IMR-90 (cell line): ENCODE data around the gene LTN1. TPM values are rescaled to one million over a fixed set of nuclear protein-coding genes. Genes with fewer than 3 reads are reported as not detected.

ENCODE experiments used
- ATAC-seq: fragments of 200-7000 bp; cut with Tn5 transposase; 2 replicates; pipeline ENCODE4 v1.9.1; 2020; ENCODE audit warnings: low read depth, mild to moderate bottlenecking, moderate library complexity
- Bru-seq: library from RNA; stranded (reverse); fragments of 400-500 nt; gene quantifications from one replicate; lab custom pipeline; 2021; lab: Mats Ljungman, UMichigan
- BruChase-seq, 2 experiments: library from RNA; stranded (reverse); fragments of 400-500 nt; gene quantifications; one replicate each; lab custom pipeline; 2021; lab: Mats Ljungman, UMichigan
- BruUV-seq: library from RNA; stranded (reverse); fragments of 400-500 nt; replicated peaks from 2 replicates; lab custom pipeline; 2021; lab: Mats Ljungman, UMichigan
- CTCF ChIA-PET: fragments of 300-600 bp; formaldehyde crosslinking; extraction: SDS; loops from one replicate; lab custom pipeline; 2021; ENCODE audit warnings: antibody characterized with exemption; lab: Yijun Ruan, JAX
- POLR2A ChIA-PET: fragments of 300-600 bp; sonication (Branson Sonifier 250); formaldehyde crosslinking; loops from one replicate; lab custom pipeline; 2022; ENCODE audit warnings: antibody characterized with exemption; ENCODE audit not compliant: unreplicated experiment; lab: Charles Lee
- DNase-seq: peaks from one replicate; pipeline ENCODE4 v3.0.0; 2013
- H2AFZ ChIP-seq: replicated peaks from 2 replicates; pipeline ENCODE3; 2013; ENCODE audit warnings: low read length, mild to moderate bottlenecking; ENCODE audit not compliant: poor library complexity
- H2AK5ac ChIP-seq: 2 replicates; pipeline ENCODE4 v1.6.1; 2013; ENCODE audit warnings: low read depth, low read length, inconsistent platforms
- H2AK9ac ChIP-seq: replicated peaks from 2 replicates; pipeline ENCODE3; 2013; ENCODE audit warnings: mild to moderate bottlenecking, low read depth, low read length, moderate library complexity; ENCODE audit not compliant: poor library complexity
- H2BK120ac ChIP-seq: 2 replicates; pipeline ENCODE4 v1.6.1; 2013; ENCODE audit warnings: low read depth, low read length, inconsistent platforms
- H2BK15ac ChIP-seq: 3 replicates; pipeline ENCODE4 v1.6.1; 2013; ENCODE audit warnings: low read depth, low read length, inconsistent platforms
- H2BK20ac ChIP-seq: 2 replicates; pipeline ENCODE4 v1.6.1; 2013; ENCODE audit warnings: low read depth, mild to moderate bottlenecking, inconsistent platforms, low read length, moderate library complexity
- H2BK5ac ChIP-seq: 2 replicates; pipeline ENCODE4 v1.6.1; 2013; ENCODE audit warnings: mild to moderate bottlenecking, low read depth, low read length, inconsistent platforms; ENCODE audit not compliant: poor library complexity, severe bottlenecking
- H3K14ac ChIP-seq: replicated peaks from 2 replicates; pipeline ENCODE4 v1.6.1; 2013; ENCODE audit warnings: low read depth, low read length, inconsistent platforms
- H3K18ac ChIP-seq: 2 replicates; pipeline ENCODE4 v1.6.1; 2013; ENCODE audit warnings: low read depth, low read length, control low read depth
- H3K23ac ChIP-seq: 2 replicates; pipeline ENCODE4 v1.6.1; 2013; ENCODE audit warnings: low read depth, low read length, inconsistent platforms
- H3K27ac ChIP-seq: 2 replicates; pipeline ENCODE4 v1.5.1; 2013; ENCODE audit warnings: mild to moderate bottlenecking, control low read depth, low read length; ENCODE audit not compliant: insufficient read depth
- H3K27me3 ChIP-seq: 2 replicates; pipeline ENCODE4 v1.6.1; 2013; ENCODE audit warnings: low read length; ENCODE audit not compliant: control insufficient read depth, insufficient read depth
- H3K36me3 ChIP-seq: 2 replicates; pipeline ENCODE4 v1.6.1; 2013; ENCODE audit warnings: low read length, mixed read lengths; ENCODE audit not compliant: control insufficient read depth, insufficient read depth
- H3K4ac ChIP-seq: 2 replicates; pipeline ENCODE4 v1.6.1; 2013; ENCODE audit warnings: low read depth, low read length, inconsistent platforms
- H3K4me1 ChIP-seq: 2 replicates; pipeline ENCODE4 v1.6.1; 2013; ENCODE audit warnings: low read length, mixed read lengths; ENCODE audit not compliant: control insufficient read depth, insufficient read depth
- H3K4me2 ChIP-seq: 2 replicates; pipeline ENCODE4 v1.6.1; 2013; ENCODE audit warnings: low read depth, mild to moderate bottlenecking, control low read depth, low read length, moderate library complexity
- H3K4me3 ChIP-seq: 2 replicates; pipeline ENCODE4 v1.5.1; 2013; ENCODE audit warnings: low read depth, mild to moderate bottlenecking, control low read depth, low read length, moderate library complexity; ENCODE audit not compliant: insufficient read depth
- H3K56ac ChIP-seq: 2 replicates; pipeline ENCODE4 v1.6.1; 2013; ENCODE audit warnings: low read length, inconsistent platforms; ENCODE audit not compliant: insufficient read depth; ENCODE audit errors: extremely low read depth
- H3K79me1 ChIP-seq, 2 experiments: 2 replicates each; pipeline ENCODE4 v1.6.1; 2013; ENCODE audit warnings: low read length in 2 of 2, inconsistent platforms in 1 of 2, low read depth in 1 of 2
- H3K9ac ChIP-seq: 2 replicates; pipeline ENCODE4 v1.6.1; 2013; ENCODE audit warnings: low read depth, low read length, control low read depth
- H3K9me1 ChIP-seq: 2 replicates; pipeline ENCODE4 v1.6.1; 2013; ENCODE audit warnings: low read length, inconsistent platforms; ENCODE audit not compliant: insufficient read depth
- H3K9me3 ChIP-seq: 2 replicates; pipeline ENCODE4 v1.6.1; 2013; ENCODE audit warnings: low read length; ENCODE audit not compliant: control insufficient read depth, insufficient read depth
- H4K20me1 ChIP-seq: 2 replicates; pipeline ENCODE4 v1.6.1; 2013; ENCODE audit warnings: low read length, inconsistent platforms; ENCODE audit not compliant: insufficient read depth
- H4K5ac ChIP-seq: 2 replicates; pipeline ENCODE4 v1.6.1; 2013; ENCODE audit warnings: mild to moderate bottlenecking, low read depth, low read length, control low read depth
- H4K8ac ChIP-seq, 2 experiments: 2 replicates each; pipeline ENCODE4 v1.6.1; 2013; ENCODE audit warnings: low read depth in 2 of 2, low read length in 2 of 2, control low read depth in 1 of 2, inconsistent platforms in 1 of 2
- H4K91ac ChIP-seq: 2 replicates; pipeline ENCODE4 v1.6.1; 2013; ENCODE audit warnings: low read depth, low read length, inconsistent platforms; ENCODE audit not compliant: insufficient read depth
- CEBPB ChIP-seq: IDR thresholded peaks from 2 replicates; pipeline ENCODE4 v1.6.1; 2012; ENCODE audit warnings: low read depth, low read length, improper control_type of control experiment
- CHD1 ChIP-seq: IDR thresholded peaks from 2 replicates; pipeline ENCODE4 v1.6.1; 2012; ENCODE audit warnings: low read depth, low read length, improper control_type of control experiment
- MAZ ChIP-seq: IDR thresholded peaks from 2 replicates; pipeline ENCODE4 v1.6.1; 2012; ENCODE audit warnings: low read depth, mild to moderate bottlenecking, low read length, improper control_type of control experiment, moderate library complexity, borderline replicate concordance
- MXI1 ChIP-seq: IDR thresholded peaks from 2 replicates; pipeline ENCODE4 v1.6.1; 2012; ENCODE audit warnings: low read depth, mild to moderate bottlenecking, low read length, moderate library complexity, borderline replicate concordance
- NFE2L2 ChIP-seq: fragments of 150-350 bp; IDR thresholded peaks from 2 replicates; pipeline ENCODE4 v1.6.1; 2016; ENCODE audit warnings: low read depth, mild to moderate bottlenecking, low read length
- POLR2A ChIP-seq: IDR thresholded peaks from 2 replicates; pipeline ENCODE4 v1.6.1; 2012; ENCODE audit warnings: mild to moderate bottlenecking, low read depth, low read length
- RFX5 ChIP-seq: IDR thresholded peaks from 2 replicates; pipeline ENCODE4 v1.8.0; 2012; ENCODE audit warnings: low read depth, mild to moderate bottlenecking, low read length, moderate library complexity
- SMC3 ChIP-seq: fragments of 150-350 bp; IDR thresholded peaks from 2 replicates; pipeline ENCODE4 v1.6.1; 2016; ENCODE audit warnings: low read depth, mild to moderate bottlenecking, antibody characterized with exemption, low read length, moderate library complexity
- USF2 ChIP-seq: fragments of 150-350 bp; IDR thresholded peaks from 2 replicates; pipeline ENCODE4 v1.6.1; 2017; ENCODE audit warnings: mild to moderate bottlenecking, antibody characterized with exemption, low read length, low read depth
- WGBS, 2 experiments: methylation state at CpG; one replicate each; pipeline versions ENCODE4 v1.1.5 to v1.1.7; 2013; ENCODE audit warnings: missing lambda C conversion rate in 2 of 2; ENCODE audit not compliant: insufficient read length in 1 of 2; ENCODE audit errors: extremely low coverage in 2 of 2; 5-methylcytosine and 5-hydroxymethylcytosine counted together
- dilution Hi-C: fragments of 300-500 bp; cut with HindIII; formaldehyde crosslinking; loops from one replicate; pipeline ENCODE4 v1.14.3; 2018; ENCODE audit warnings: low sequenced_read_pairs; ENCODE audit not compliant: unreplicated experiment
- in situ Hi-C: fragments of 300-500 bp; cut with MboI; formaldehyde crosslinking; loops from 3 replicates; pipeline ENCODE4 v1.14.3; 2019; ENCODE audit warnings: low sequenced_read_pairs, inconsistent platforms, mixed read lengths
- intact Hi-C: fragments of 100-400 bp; cut with micrococcal nuclease; formaldehyde crosslinking; loops from 2 replicates; pipeline ENCODE4 v1.10.0; 2022
- long read RNA-seq: library from polyadenylated mRNA; unstranded; transcript quantifications from one replicate; pipeline ENCODE4 v2.0.0, GENCODE V29; 2021; ENCODE audit not compliant: unreplicated experiment
- polyA plus RNA-seq, 3 experiments: library from polyadenylated mRNA; depleted of rRNA; stranded (reverse); fragments of >200 nt; gene quantifications; 2 replicates each; pipeline ENCODE4 v1.2.3, GENCODE V29; 2012; ENCODE audit warnings: low replicate concordance in 1 of 3
- total RNA-seq: library from RNA; depleted of rRNA; stranded (reverse); fragments of >200 nt; gene quantifications from 2 replicates; pipeline ENCODE4 v1.2.3, GENCODE V29; 2012; rRNA removed

The LTN1 gene, protein sequence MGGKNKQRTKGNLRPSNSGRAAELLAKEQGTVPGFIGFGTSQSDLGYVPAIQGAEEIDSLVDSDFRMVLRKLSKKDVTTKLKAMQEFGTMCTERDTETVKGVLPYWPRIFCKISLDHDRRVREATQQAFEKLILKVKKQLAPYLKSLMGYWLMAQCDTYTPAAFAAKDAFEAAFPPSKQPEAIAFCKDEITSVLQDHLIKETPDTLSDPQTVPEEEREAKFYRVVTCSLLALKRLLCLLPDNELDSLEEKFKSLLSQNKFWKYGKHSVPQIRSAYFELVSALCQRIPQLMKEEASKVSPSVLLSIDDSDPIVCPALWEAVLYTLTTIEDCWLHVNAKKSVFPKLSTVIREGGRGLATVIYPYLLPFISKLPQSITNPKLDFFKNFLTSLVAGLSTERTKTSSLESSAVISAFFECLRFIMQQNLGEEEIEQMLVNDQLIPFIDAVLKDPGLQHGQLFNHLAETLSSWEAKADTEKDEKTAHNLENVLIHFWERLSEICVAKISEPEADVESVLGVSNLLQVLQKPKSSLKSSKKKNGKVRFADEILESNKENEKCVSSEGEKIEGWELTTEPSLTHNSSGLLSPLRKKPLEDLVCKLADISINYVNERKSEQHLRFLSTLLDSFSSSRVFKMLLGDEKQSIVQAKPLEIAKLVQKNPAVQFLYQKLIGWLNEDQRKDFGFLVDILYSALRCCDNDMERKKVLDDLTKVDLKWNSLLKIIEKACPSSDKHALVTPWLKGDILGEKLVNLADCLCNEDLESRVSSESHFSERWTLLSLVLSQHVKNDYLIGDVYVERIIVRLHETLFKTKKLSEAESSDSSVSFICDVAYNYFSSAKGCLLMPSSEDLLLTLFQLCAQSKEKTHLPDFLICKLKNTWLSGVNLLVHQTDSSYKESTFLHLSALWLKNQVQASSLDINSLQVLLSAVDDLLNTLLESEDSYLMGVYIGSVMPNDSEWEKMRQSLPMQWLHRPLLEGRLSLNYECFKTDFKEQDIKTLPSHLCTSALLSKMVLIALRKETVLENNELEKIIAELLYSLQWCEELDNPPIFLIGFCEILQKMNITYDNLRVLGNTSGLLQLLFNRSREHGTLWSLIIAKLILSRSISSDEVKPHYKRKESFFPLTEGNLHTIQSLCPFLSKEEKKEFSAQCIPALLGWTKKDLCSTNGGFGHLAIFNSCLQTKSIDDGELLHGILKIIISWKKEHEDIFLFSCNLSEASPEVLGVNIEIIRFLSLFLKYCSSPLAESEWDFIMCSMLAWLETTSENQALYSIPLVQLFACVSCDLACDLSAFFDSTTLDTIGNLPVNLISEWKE (N-terminal part only)
- total RNA-seq (35.5 and 45.0 TPM in 2 replicates), polyA plus RNA-seq (2012; rRNA removed) (4.2 and 6.7 TPM in 2 replicates), Bru-seq, nascent RNA (percentile 75 among the genes with signal in this experiment), BruChase-seq, experiment 1, labeled RNA remaining after a 6-hour chase (percentile 70 among the genes with signal in this experiment), BruChase-seq, experiment 2, labeled RNA remaining after a 2-hour chase (percentile 75 among the genes with signal in this experiment)
- 0.56 and 0.81 TPM in 2 replicates for polyA plus RNA-seq (2012; cell fraction: cytosol; rRNA removed)
- polyA plus RNA-seq (2012; cell fraction: nucleus; rRNA removed; ENCODE audit: low replicate concordance) = 0.77 and 9.2 TPM in 2 replicates
- long read RNA-seq, full-length matches to known transcripts = 2 of 30 reads
- long read RNA-seq, partial matches to known transcripts = 24 of 30 reads
- long read RNA-seq, other reads (novel, unspliced or antisense) = 4 of 30 reads

DNA sequence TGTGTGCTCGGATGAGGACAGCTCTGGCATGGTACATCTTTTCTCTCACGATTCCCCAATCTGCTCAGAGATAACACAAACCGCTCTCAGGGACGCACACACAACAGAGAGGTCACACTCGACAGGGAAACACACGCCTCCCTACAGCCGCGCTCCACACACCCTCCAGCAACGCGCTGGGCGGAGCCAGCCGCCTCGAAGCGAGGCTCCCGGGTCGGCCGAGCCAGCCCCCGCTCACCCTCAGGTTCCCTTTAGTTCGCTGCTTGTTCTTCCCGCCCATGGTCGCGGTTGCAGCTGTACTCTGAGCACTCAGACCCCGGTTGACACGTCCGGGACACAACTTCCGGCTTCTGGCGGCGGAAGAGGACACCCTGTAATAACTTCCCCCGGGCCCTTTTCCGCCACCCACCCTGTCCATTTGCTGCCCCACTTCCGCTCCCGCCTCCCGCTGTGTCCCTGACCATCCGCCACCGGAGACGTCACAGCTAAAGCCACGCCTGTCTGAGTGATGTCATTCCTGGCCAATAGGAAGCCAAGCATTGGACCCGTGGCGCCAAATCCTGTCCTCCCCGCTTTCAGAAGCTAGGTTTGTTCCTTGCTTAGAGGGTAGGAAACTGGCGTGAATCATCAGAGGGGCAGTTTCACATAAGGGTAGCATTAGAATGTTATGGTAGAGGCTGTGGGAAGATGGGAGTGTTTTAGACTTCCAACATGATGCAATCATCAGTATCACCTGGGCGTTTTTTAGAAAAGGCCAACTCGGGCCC is at the start of gene LTN1:
TSS of gene LTN1 (minus strand) at position 352 of the 767 bp plus-strand sequence. CDS start at position 280, 72 bp downstream.
- no peak within 1 kb of the TSS for H3K18ac ChIP-seq
- no peaks in the 10 kb centered on the region for H3K9me3 ChIP-seq
- peak within 1 kb of the TSS; percentile 76 for H3K4ac ChIP-seq
- in situ Hi-C loops (no loop called here), intact Hi-C loops (no loop called here), dilution Hi-C loops (no loop called here)
- peak within 1 kb of the TSS; percentile 61 for H3K23ac ChIP-seq
- H3K79me1 ChIP-seq = peaks cover 10 to 34% of the 10 kb centered on the region in 2 experiments; a peak in 3 of 4 replicates
- peak within 1 kb of the TSS; percentile 81 for H3K27ac ChIP-seq
- H4K5ac ChIP-seq = peak within 1 kb of the TSS; percentile 78
- peak within 1 kb of the TSS; percentile 85 for H2AK5ac ChIP-seq
- CTCF ChIA-PET = interaction anchor here (0.6 to 1.1 kb wide), 2 partner anchors 32 to 51 kb away, joined by 3 read pairs; partner anchors contain the start of gene USP16
- WGBS, 2 experiments = 0% methylated on average over 15 of the region's 43 CpGs; no CpG with 5 or more reads in 1 of the 2 experiments
- H2AK9ac ChIP-seq = peak within 1 kb of the TSS; percentile 80
- peaks cover 5% of the 10 kb centered on the region for H3K9me1 ChIP-seq
- H3K56ac ChIP-seq = peak within 1 kb of the TSS; percentile 40; the same call in 1 of the 2 replicates
- H2BK120ac ChIP-seq = peak within 1 kb of the TSS; percentile 32
- no peaks in the 10 kb centered on the region for H3K27me3 ChIP-seq
- peak; percentile 100 for ATAC-seq
- H2BK15ac ChIP-seq = peak within 1 kb of the TSS; percentile 80
- peak within 1 kb of the TSS; percentile 87 for H3K4me3 ChIP-seq
- peak; percentile 100 for DNase-seq
- peaks cover 2% of the 10 kb centered on the region; the same call in 1 of the 2 replicates for H4K20me1 ChIP-seq
- POLR2A ChIA-PET = interaction anchor here (0.6 to 1.1 kb wide), 2 partner anchors 10 to 368 kb away, joined by 3 to 5 read pairs; no protein-coding TSS in a partner anchor
- peak within 1 kb of the TSS; percentile 98 for H2AFZ ChIP-seq
- H3K36me3 ChIP-seq = no peaks in the 10 kb centered on the region
- peak within 1 kb of the TSS; percentile 84 for H4K91ac ChIP-seq
- no TSS peak for BruUV-seq
- H3K4me2 ChIP-seq = peak within 1 kb of the TSS; percentile 93
- 0 out of 2 replicates have a peak, but pooled peaks cover 2% of the 10 kb centered on the region for H3K4me1 ChIP-seq
- H3K9ac ChIP-seq = peak within 1 kb of the TSS; percentile 84
- H2BK5ac ChIP-seq = peak within 1 kb of the TSS; percentile 86
- peak within 1 kb of the TSS; percentile 76 for H3K14ac ChIP-seq
- peak within 1 kb of the TSS; percentile 79 to 94 for H4K8ac ChIP-seq
- H2BK20ac ChIP-seq = no peak within 1 kb of the TSS
- TF ChIP-seq CHD1 (no peak), CEBPB (peak; percentile 95), RFX5 (0 out of 2 replicates have a peak, but pooled peaks have one; percentile 34), POLR2A (peak; percentile 30; the same call in 1 of the 2 replicates), NFE2L2 (0 out of 2 replicates have a peak, but pooled peaks have one; percentile 5), MAZ (peak; percentile 88), USF2 (peak; percentile 90), MXI1 (peak; percentile 85), SMC3 (no peak)
